IMR-90 (cell line): ENCODE results near the gene KDELR3. TPM values are rescaled to one million over a fixed set of nuclear protein-coding genes. Genes with fewer than 3 reads are reported as not detected.

ENCODE experiments used
- ATAC-seq: fragments of 200-7000 bp; cut with Tn5 transposase; 2 replicates; pipeline ENCODE4 v1.9.1; 2020; ENCODE audit warnings: low read depth, mild to moderate bottlenecking, moderate library complexity
- BruUV-seq: library from RNA; stranded (reverse); fragments of 400-500 nt; replicated peaks from 2 replicates; lab custom pipeline; 2021; lab: Mats Ljungman, UMichigan
- CTCF ChIA-PET: fragments of 300-600 bp; formaldehyde crosslinking; extraction: SDS; loops from one replicate; lab custom pipeline; 2021; ENCODE audit warnings: antibody characterized with exemption; lab: Yijun Ruan, JAX
- POLR2A ChIA-PET: fragments of 300-600 bp; sonication (Branson Sonifier 250); formaldehyde crosslinking; loops from one replicate; lab custom pipeline; 2022; ENCODE audit warnings: antibody characterized with exemption; ENCODE audit not compliant: unreplicated experiment; lab: Charles Lee
- DNase-seq: peaks from one replicate; pipeline ENCODE4 v3.0.0; 2013
- H2AFZ ChIP-seq: replicated peaks from 2 replicates; pipeline ENCODE3; 2013; ENCODE audit warnings: low read length, mild to moderate bottlenecking; ENCODE audit not compliant: poor library complexity
- H2AK5ac ChIP-seq: 2 replicates; pipeline ENCODE4 v1.6.1; 2013; ENCODE audit warnings: low read depth, low read length, inconsistent platforms
- H2AK9ac ChIP-seq: replicated peaks from 2 replicates; pipeline ENCODE3; 2013; ENCODE audit warnings: mild to moderate bottlenecking, low read depth, low read length, moderate library complexity; ENCODE audit not compliant: poor library complexity
- H2BK120ac ChIP-seq: 2 replicates; pipeline ENCODE4 v1.6.1; 2013; ENCODE audit warnings: low read depth, low read length, inconsistent platforms
- H2BK15ac ChIP-seq: 3 replicates; pipeline ENCODE4 v1.6.1; 2013; ENCODE audit warnings: low read depth, low read length, inconsistent platforms
- H2BK20ac ChIP-seq: 2 replicates; pipeline ENCODE4 v1.6.1; 2013; ENCODE audit warnings: low read depth, mild to moderate bottlenecking, inconsistent platforms, low read length, moderate library complexity
- H2BK5ac ChIP-seq: 2 replicates; pipeline ENCODE4 v1.6.1; 2013; ENCODE audit warnings: mild to moderate bottlenecking, low read depth, low read length, inconsistent platforms; ENCODE audit not compliant: poor library complexity, severe bottlenecking
- H3K14ac ChIP-seq: replicated peaks from 2 replicates; pipeline ENCODE4 v1.6.1; 2013; ENCODE audit warnings: low read depth, low read length, inconsistent platforms
- H3K18ac ChIP-seq: 2 replicates; pipeline ENCODE4 v1.6.1; 2013; ENCODE audit warnings: low read depth, low read length, control low read depth
- H3K23ac ChIP-seq: 2 replicates; pipeline ENCODE4 v1.6.1; 2013; ENCODE audit warnings: low read depth, low read length, inconsistent platforms
- H3K27ac ChIP-seq: 2 replicates; pipeline ENCODE4 v1.5.1; 2013; ENCODE audit warnings: mild to moderate bottlenecking, control low read depth, low read length; ENCODE audit not compliant: insufficient read depth
- H3K27me3 ChIP-seq: 2 replicates; pipeline ENCODE4 v1.6.1; 2013; ENCODE audit warnings: low read length; ENCODE audit not compliant: control insufficient read depth, insufficient read depth
- H3K36me3 ChIP-seq: 2 replicates; pipeline ENCODE4 v1.6.1; 2013; ENCODE audit warnings: low read length, mixed read lengths; ENCODE audit not compliant: control insufficient read depth, insufficient read depth
- H3K4ac ChIP-seq: 2 replicates; pipeline ENCODE4 v1.6.1; 2013; ENCODE audit warnings: low read depth, low read length, inconsistent platforms
- H3K4me1 ChIP-seq: 2 replicates; pipeline ENCODE4 v1.6.1; 2013; ENCODE audit warnings: low read length, mixed read lengths; ENCODE audit not compliant: control insufficient read depth, insufficient read depth
- H3K4me2 ChIP-seq: 2 replicates; pipeline ENCODE4 v1.6.1; 2013; ENCODE audit warnings: low read depth, mild to moderate bottlenecking, control low read depth, low read length, moderate library complexity
- H3K4me3 ChIP-seq: 2 replicates; pipeline ENCODE4 v1.5.1; 2013; ENCODE audit warnings: low read depth, mild to moderate bottlenecking, control low read depth, low read length, moderate library complexity; ENCODE audit not compliant: insufficient read depth
- H3K56ac ChIP-seq: 2 replicates; pipeline ENCODE4 v1.6.1; 2013; ENCODE audit warnings: low read length, inconsistent platforms; ENCODE audit not compliant: insufficient read depth; ENCODE audit errors: extremely low read depth
- H3K79me1 ChIP-seq, 2 experiments: 2 replicates each; pipeline ENCODE4 v1.6.1; 2013; ENCODE audit warnings: low read length in 2 of 2, inconsistent platforms in 1 of 2, low read depth in 1 of 2
- H3K9ac ChIP-seq: 2 replicates; pipeline ENCODE4 v1.6.1; 2013; ENCODE audit warnings: low read depth, low read length, control low read depth
- H3K9me1 ChIP-seq: 2 replicates; pipeline ENCODE4 v1.6.1; 2013; ENCODE audit warnings: low read length, inconsistent platforms; ENCODE audit not compliant: insufficient read depth
- H3K9me3 ChIP-seq: 2 replicates; pipeline ENCODE4 v1.6.1; 2013; ENCODE audit warnings: low read length; ENCODE audit not compliant: control insufficient read depth, insufficient read depth
- H4K20me1 ChIP-seq: 2 replicates; pipeline ENCODE4 v1.6.1; 2013; ENCODE audit warnings: low read length, inconsistent platforms; ENCODE audit not compliant: insufficient read depth
- H4K5ac ChIP-seq: 2 replicates; pipeline ENCODE4 v1.6.1; 2013; ENCODE audit warnings: mild to moderate bottlenecking, low read depth, low read length, control low read depth
- H4K8ac ChIP-seq, 2 experiments: 2 replicates each; pipeline ENCODE4 v1.6.1; 2013; ENCODE audit warnings: low read depth in 2 of 2, low read length in 2 of 2, control low read depth in 1 of 2, inconsistent platforms in 1 of 2
- H4K91ac ChIP-seq: 2 replicates; pipeline ENCODE4 v1.6.1; 2013; ENCODE audit warnings: low read depth, low read length, inconsistent platforms; ENCODE audit not compliant: insufficient read depth
- BHLHE40 ChIP-seq: fragments of 150-350 bp; IDR thresholded peaks from 2 replicates; pipeline ENCODE4 v1.6.1; 2016; ENCODE audit warnings: mild to moderate bottlenecking, low read depth, low read length
- CEBPB ChIP-seq: IDR thresholded peaks from 2 replicates; pipeline ENCODE4 v1.6.1; 2012; ENCODE audit warnings: low read depth, low read length, improper control_type of control experiment
- ELK1 ChIP-seq: fragments of 150-350 bp; IDR thresholded peaks from 2 replicates; pipeline ENCODE4 v1.6.1; 2016; ENCODE audit warnings: low read depth, mild to moderate bottlenecking, low read length, moderate library complexity, borderline replicate concordance
- MAFK ChIP-seq: IDR thresholded peaks from 2 replicates; pipeline ENCODE4 v1.6.1; 2012; ENCODE audit warnings: low read depth, low read length, improper control_type of control experiment
- MAZ ChIP-seq: IDR thresholded peaks from 2 replicates; pipeline ENCODE4 v1.6.1; 2012; ENCODE audit warnings: low read depth, mild to moderate bottlenecking, low read length, improper control_type of control experiment, moderate library complexity, borderline replicate concordance
- NFE2L2 ChIP-seq: fragments of 150-350 bp; IDR thresholded peaks from 2 replicates; pipeline ENCODE4 v1.6.1; 2016; ENCODE audit warnings: low read depth, mild to moderate bottlenecking, low read length
- RAD21 ChIP-seq: IDR thresholded peaks from 2 replicates; pipeline ENCODE4 v1.6.1; 2012; ENCODE audit warnings: low read length, improper control_type of control experiment
- RFX5 ChIP-seq: IDR thresholded peaks from 2 replicates; pipeline ENCODE4 v1.8.0; 2012; ENCODE audit warnings: low read depth, mild to moderate bottlenecking, low read length, moderate library complexity
- SMC3 ChIP-seq: fragments of 150-350 bp; IDR thresholded peaks from 2 replicates; pipeline ENCODE4 v1.6.1; 2016; ENCODE audit warnings: low read depth, mild to moderate bottlenecking, antibody characterized with exemption, low read length, moderate library complexity
- WGBS, 2 experiments: methylation state at CpG; one replicate each; pipeline versions ENCODE4 v1.1.5 to v1.1.7; 2013; ENCODE audit warnings: missing lambda C conversion rate in 2 of 2; ENCODE audit not compliant: insufficient read length in 1 of 2; ENCODE audit errors: extremely low coverage in 2 of 2; 5-methylcytosine and 5-hydroxymethylcytosine counted together
- dilution Hi-C: fragments of 300-500 bp; cut with HindIII; formaldehyde crosslinking; loops from one replicate; pipeline ENCODE4 v1.14.3; 2018; ENCODE audit warnings: low sequenced_read_pairs; ENCODE audit not compliant: unreplicated experiment
- in situ Hi-C: fragments of 300-500 bp; cut with MboI; formaldehyde crosslinking; loops from 3 replicates; pipeline ENCODE4 v1.14.3; 2019; ENCODE audit warnings: low sequenced_read_pairs, inconsistent platforms, mixed read lengths
- intact Hi-C: fragments of 100-400 bp; cut with micrococcal nuclease; formaldehyde crosslinking; loops from 2 replicates; pipeline ENCODE4 v1.10.0; 2022
- polyA plus RNA-seq, 3 experiments: library from polyadenylated mRNA; depleted of rRNA; stranded (reverse); fragments of >200 nt; gene quantifications; 2 replicates each; pipeline ENCODE4 v1.2.3, GENCODE V29; 2012; ENCODE audit warnings: low replicate concordance in 1 of 3
- total RNA-seq: library from RNA; depleted of rRNA; stranded (reverse); fragments of >200 nt; gene quantifications from 2 replicates; pipeline ENCODE4 v1.2.3, GENCODE V29; 2012
- TF ChIP-seq, protein P1 (sequence below): conservative IDR thresholded peaks from 2 replicates; pipeline ENCODE4 v1.5.1; 2012; ENCODE audit warnings: mild to moderate bottlenecking, low read depth, low read length, improper control_type of control experiment
- TF ChIP-seq, protein P2 (sequence below): fragments of 150-350 bp; IDR thresholded peaks from 2 replicates; pipeline ENCODE4 v1.6.1; 2017; ENCODE audit warnings: mild to moderate bottlenecking, antibody characterized with exemption, low read length, low read depth

Gene KDELR3
- total and polyA plus RNA-seq, 2 of the 4 experiments (the other 2 are of a cell fraction), result 129 to 224 TPM

DNA sequence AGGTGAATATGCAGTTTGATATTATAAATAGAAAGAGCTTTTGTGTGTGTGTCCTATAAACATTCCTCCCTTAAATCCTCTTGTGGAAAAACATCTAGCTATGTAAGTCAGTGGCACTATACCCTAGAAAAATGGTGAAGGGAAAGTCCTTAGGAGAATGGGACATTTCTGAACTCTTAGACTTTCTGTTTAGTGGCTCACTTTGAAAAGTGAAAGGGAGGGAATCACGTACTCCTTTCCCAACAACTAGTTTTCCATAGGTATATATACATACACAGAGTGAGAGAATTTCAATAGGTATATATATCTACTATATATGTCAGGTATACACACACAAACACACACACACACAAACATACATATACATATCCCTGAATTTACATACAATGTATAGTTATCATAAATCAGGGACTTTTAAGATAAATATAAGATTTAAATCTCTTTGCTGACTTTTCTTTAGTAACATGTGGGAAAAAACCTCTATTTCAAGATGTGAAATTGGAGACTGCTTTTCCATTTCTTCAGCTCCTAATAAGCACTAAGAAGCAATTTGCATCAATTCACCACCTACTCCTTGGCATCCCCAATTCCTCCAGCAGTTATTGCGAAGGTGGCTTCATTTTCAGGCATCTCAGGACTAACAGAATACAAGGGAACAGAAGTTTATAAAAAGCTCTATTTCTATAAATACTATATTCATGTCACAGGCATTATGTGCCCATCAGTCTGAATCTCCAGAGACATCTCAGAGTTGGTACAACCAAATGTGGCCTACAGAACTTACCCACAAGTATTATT lies 51.8 kb downstream of the KDELR3 start:
- no peak overlapping the region for H2AK5ac ChIP-seq
- H3K4me3 ChIP-seq, result no peak overlapping the region
- no TSS peak for BruUV-seq
- intact Hi-C loops, result no loop called here
- no peak overlapping the region for H2AFZ ChIP-seq
- TF ChIP-seq, protein P1, sequence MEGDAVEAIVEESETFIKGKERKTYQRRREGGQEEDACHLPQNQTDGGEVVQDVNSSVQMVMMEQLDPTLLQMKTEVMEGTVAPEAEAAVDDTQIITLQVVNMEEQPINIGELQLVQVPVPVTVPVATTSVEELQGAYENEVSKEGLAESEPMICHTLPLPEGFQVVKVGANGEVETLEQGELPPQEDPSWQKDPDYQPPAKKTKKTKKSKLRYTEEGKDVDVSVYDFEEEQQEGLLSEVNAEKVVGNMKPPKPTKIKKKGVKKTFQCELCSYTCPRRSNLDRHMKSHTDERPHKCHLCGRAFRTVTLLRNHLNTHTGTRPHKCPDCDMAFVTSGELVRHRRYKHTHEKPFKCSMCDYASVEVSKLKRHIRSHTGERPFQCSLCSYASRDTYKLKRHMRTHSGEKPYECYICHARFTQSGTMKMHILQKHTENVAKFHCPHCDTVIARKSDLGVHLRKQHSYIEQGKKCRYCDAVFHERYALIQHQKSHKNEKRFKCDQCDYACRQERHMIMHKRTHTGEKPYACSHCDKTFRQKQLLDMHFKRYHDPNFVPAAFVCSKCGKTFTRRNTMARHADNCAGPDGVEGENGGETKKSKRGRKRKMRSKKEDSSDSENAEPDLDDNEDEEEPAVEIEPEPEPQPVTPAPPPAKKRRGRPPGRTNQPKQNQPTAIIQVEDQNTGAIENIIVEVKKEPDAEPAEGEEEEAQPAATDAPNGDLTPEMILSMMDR, result no peak
- TF ChIP-seq NFE2L2, result no peak
- no peak for TF ChIP-seq RAD21
- no peak for TF ChIP-seq BHLHE40
- TF ChIP-seq, protein P2, sequence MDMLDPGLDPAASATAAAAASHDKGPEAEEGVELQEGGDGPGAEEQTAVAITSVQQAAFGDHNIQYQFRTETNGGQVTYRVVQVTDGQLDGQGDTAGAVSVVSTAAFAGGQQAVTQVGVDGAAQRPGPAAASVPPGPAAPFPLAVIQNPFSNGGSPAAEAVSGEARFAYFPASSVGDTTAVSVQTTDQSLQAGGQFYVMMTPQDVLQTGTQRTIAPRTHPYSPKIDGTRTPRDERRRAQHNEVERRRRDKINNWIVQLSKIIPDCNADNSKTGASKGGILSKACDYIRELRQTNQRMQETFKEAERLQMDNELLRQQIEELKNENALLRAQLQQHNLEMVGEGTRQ, result no peak
- TF ChIP-seq ELK1, result no peak
- TF ChIP-seq CEBPB, result no peak
- no peak for TF ChIP-seq MAZ
- TF ChIP-seq SMC3, result no peak
- no peak for TF ChIP-seq RFX5
- no peak for TF ChIP-seq MAFK
- no peak overlapping the region for H4K91ac ChIP-seq
- no peaks in the 10 kb centered on the region for H4K20me1 ChIP-seq
- no peak overlapping the region for H3K4ac ChIP-seq
- in situ Hi-C loops, result no loop called here
- H3K9ac ChIP-seq, result no peak overlapping the region
- H3K9me1 ChIP-seq, result no peaks in the 10 kb centered on the region
- H3K4me2 ChIP-seq, result no peak overlapping the region
- H3K23ac ChIP-seq, result no peak overlapping the region
- H3K27ac ChIP-seq, result no peak overlapping the region
- no peaks in the 10 kb centered on the region for H3K36me3 ChIP-seq
- no peak overlapping the region for H2BK15ac ChIP-seq
- dilution Hi-C loops, result no loop called here
- H3K56ac ChIP-seq, result no peak overlapping the region
- H2BK20ac ChIP-seq, result no peak overlapping the region
- H3K9me3 ChIP-seq, result no peaks in the 10 kb centered on the region
- H2BK120ac ChIP-seq, result no peak overlapping the region
- ChIA-PET POLR2A (no interaction called here), CTCF (no interaction called here)
- H2AK9ac ChIP-seq, result no peak overlapping the region
- no peaks in the 10 kb centered on the region for H3K4me1 ChIP-seq
- no CpG with 5 or more reads among the region's 2 CpGs for WGBS, 2 experiments
- H3K27me3 ChIP-seq, result peaks cover 6% of the 10 kb centered on the region
- H3K18ac ChIP-seq, result no peak overlapping the region
- no peak overlapping the region for H4K5ac ChIP-seq
- H3K79me1 ChIP-seq, result no peaks in the 10 kb centered on the region
- no peak overlapping the region for H3K14ac ChIP-seq
- no peak overlapping the region for H4K8ac ChIP-seq
- ATAC-seq (no peak), DNase-seq (no peak)
- no peak overlapping the region for H2BK5ac ChIP-seq
